Measurements from ENCODE around the gene TRIM2. TPM values are rescaled to one million over a fixed set of nuclear protein-coding genes. Genes with fewer than 3 reads are reported as not detected.

TRIM2 gene
- total and polyA plus RNA-seq, 3 donors from 2014 or later, result 6.1 to 12.8 (median 10.7) TPM

- H3K27ac ChIP-seq, result no peak overlapping the region
- H3K9me3 ChIP-seq, result no peaks in the 10 kb centered on the region
- intact Hi-C loops (cut with DNase I; ENCODE audit: low total_unique reads), result no loop called here
- no peaks in the 10 kb centered on the region for H3K27me3 ChIP-seq
- no peak overlapping the region for H3K4me3 ChIP-seq
- no peak for DNase-seq
- peaks cover 7% of the 10 kb centered on the region for H3K4me1 ChIP-seq
- H3K36me3 ChIP-seq (ENCODE audit: low read depth, missing control alignments), result no peaks in the 10 kb centered on the region
- 97% methylated on average over 2 of the region's 2 CpGs for WGBS, 2 donors
- TF ChIP-seq POLR2A (IDR thresholded peaks at IDR 0.05) (no peak), CTCF (IDR thresholded peaks at IDR 0.05) (no peak)
These were observed 57.2 kb downstream of the TRIM2 start for GRCh38 chr4:153261461-153261860.

- H3K27me3 ChIP-seq, result no peaks in the 10 kb centered on the region
- intact Hi-C loops (cut with DNase I; ENCODE audit: low total_unique reads), result no loop called here
- no peaks in the 10 kb centered on the region for H3K36me3 ChIP-seq (ENCODE audit: low read depth, missing control alignments)
- no peaks in the 10 kb centered on the region for H3K9me3 ChIP-seq
- no peak overlapping the region for H3K4me3 ChIP-seq
- H3K27ac ChIP-seq, result no peak overlapping the region
- peaks cover 7% of the 10 kb centered on the region for H3K4me1 ChIP-seq
- DNase-seq, result no peak
- TF ChIP-seq POLR2A (IDR thresholded peaks at IDR 0.05) (no peak), CTCF (IDR thresholded peaks at IDR 0.05) (no peak)
- 75 to 86% methylated on average over 2 of the region's 2 CpGs for WGBS, 2 donors
These were observed 57.7 kb downstream of the TRIM2 start for GRCh38 chr4:153261914-153262313.

GRCh38 chr4:153265306-153266047, 61.2 kb downstream of the TRIM2 start:
- 85 to 86% methylated on average over 9 of the region's 9 CpGs for WGBS, 2 donors
- Histone ChIP-seq H3K9me3 (no peaks in the 10 kb centered on the region), H3K4me1 (no peaks in the 10 kb centered on the region), H3K27me3 (no peaks in the 10 kb centered on the region), H3K27ac (no peak overlapping the region), H3K36me3 (ENCODE audit: low read depth, missing control alignments) (no peaks in the 10 kb centered on the region), H3K4me3 (no peak overlapping the region)
- intact Hi-C loops (cut with DNase I; ENCODE audit: low total_unique reads), result no loop called here
- no peak for TF ChIP-seq CTCF (IDR thresholded peaks at IDR 0.05)
- TF ChIP-seq POLR2A (IDR thresholded peaks at IDR 0.05), result no peak
- no peak for DNase-seq

- Histone ChIP-seq H3K27me3 (no peaks in the 10 kb centered on the region), H3K4me3 (no peak overlapping the region), H3K36me3 (ENCODE audit: low read depth, missing control alignments) (no peaks in the 10 kb centered on the region), H3K4me1 (no peaks in the 10 kb centered on the region), H3K9me3 (no peaks in the 10 kb centered on the region), H3K27ac (no peak overlapping the region)
- 71 to 73% methylated on average over 3 of the region's 3 CpGs for WGBS, 2 donors
- intact Hi-C loops (cut with DNase I; ENCODE audit: low total_unique reads), result no loop called here
- no peak for DNase-seq
- TF ChIP-seq CTCF (IDR thresholded peaks at IDR 0.05), result no peak
- TF ChIP-seq POLR2A (IDR thresholded peaks at IDR 0.05), result no peak
These were observed 62.7 kb downstream of the TRIM2 start for GRCh38 chr4:153266988-153267387.

- intact Hi-C loops (cut with DNase I; ENCODE audit: low total_unique reads), result no loop called here
- no peak overlapping the region for H3K27ac ChIP-seq
- no peaks in the 10 kb centered on the region for H3K9me3 ChIP-seq
- WGBS, 2 donors, result 71 to 73% methylated on average over 7 of the region's 7 CpGs
- TF ChIP-seq POLR2A (IDR thresholded peaks at IDR 0.05) (no peak), CTCF (IDR thresholded peaks at IDR 0.05) (no peak)
- no peak for DNase-seq
- H3K4me3 ChIP-seq, result no peak overlapping the region
- H3K36me3 ChIP-seq (ENCODE audit: low read depth, missing control alignments), result no peaks in the 10 kb centered on the region
- no peaks in the 10 kb centered on the region for H3K4me1 ChIP-seq
- no peaks in the 10 kb centered on the region for H3K27me3 ChIP-seq
These were observed 63.6 kb downstream of the TRIM2 start for GRCh38 chr4:153267890-153268289.
